ENCODE data around the gene SIK2.

Gene SIK2

GRCh38 chr11:111582881-111583280 is 19.4 kb upstream of the SIK2 start:
- H3K9ac ChIP-seq (ENCODE audit: low read depth, low read length), result no peak overlapping the region
- H3K27ac ChIP-seq (ENCODE audit: low read depth, low read length), result no peak overlapping the region
- no peaks in the 10 kb centered on the region for H3K9me3 ChIP-seq (ENCODE audit: control insufficient read depth, insufficient read depth, low read length)
- H3K36me3 ChIP-seq (ENCODE audit: control insufficient read depth, insufficient read depth, low read length), result no peaks in the 10 kb centered on the region
- H3K27me3 ChIP-seq (ENCODE audit: control insufficient read depth, insufficient read depth, low read length), result no peaks in the 10 kb centered on the region
- no peak overlapping the region for H3K4me3 ChIP-seq (ENCODE audit: low read depth, low read length)
- peaks cover 4% of the 10 kb centered on the region; the same call in 1 of the 2 replicates for H3K4me1 ChIP-seq (ENCODE audit: control insufficient read depth, insufficient read depth, low read length)

- H3K27ac ChIP-seq (ENCODE audit: low read depth, low read length), result no peak overlapping the region
- no peak overlapping the region for H3K9ac ChIP-seq (ENCODE audit: low read depth, low read length)
- H3K36me3 ChIP-seq (ENCODE audit: control insufficient read depth, insufficient read depth, low read length), result no peaks in the 10 kb centered on the region
- H3K4me3 ChIP-seq (ENCODE audit: low read depth, low read length), result no peak overlapping the region
- no peaks in the 10 kb centered on the region for H3K27me3 ChIP-seq (ENCODE audit: control insufficient read depth, insufficient read depth, low read length)
- H3K4me1 ChIP-seq (ENCODE audit: control insufficient read depth, insufficient read depth, low read length), result peaks cover 4% of the 10 kb centered on the region; the same call in 1 of the 2 replicates
- no peaks in the 10 kb centered on the region for H3K9me3 ChIP-seq (ENCODE audit: control insufficient read depth, insufficient read depth, low read length)
Observed at GRCh38 chr11:111585371-111585770, 16.9 kb upstream of the SIK2 start.

GRCh38 chr11:111586388-111586831 is 15.8 kb upstream of the SIK2 start:
- no peak overlapping the region for H3K27ac ChIP-seq (ENCODE audit: low read depth, low read length)

GRCh38 chr11:111589114-111589513 is 13.1 kb upstream of the SIK2 start:
- no peak overlapping the region for H3K9ac ChIP-seq (ENCODE audit: low read depth, low read length)
- H3K27me3 ChIP-seq (ENCODE audit: control insufficient read depth, insufficient read depth, low read length), result no peaks in the 10 kb centered on the region
- H3K36me3 ChIP-seq (ENCODE audit: control insufficient read depth, insufficient read depth, low read length), result no peaks in the 10 kb centered on the region
- no peak overlapping the region for H3K4me3 ChIP-seq (ENCODE audit: low read depth, low read length)
- H3K9me3 ChIP-seq (ENCODE audit: control insufficient read depth, insufficient read depth, low read length), result no peaks in the 10 kb centered on the region
- H3K4me1 ChIP-seq (ENCODE audit: control insufficient read depth, insufficient read depth, low read length), result peaks cover 4% of the 10 kb centered on the region; the same call in 1 of the 2 replicates
- no peak overlapping the region for H3K27ac ChIP-seq (ENCODE audit: low read depth, low read length)

More at GRCh38 chr11:111586388-111586831, 15.8 kb upstream of the SIK2 start:
- no peaks in the 10 kb centered on the region for H3K36me3 ChIP-seq (ENCODE audit: control insufficient read depth, insufficient read depth, low read length)
- no peak overlapping the region for H3K4me3 ChIP-seq (ENCODE audit: low read depth, low read length)
- H3K4me1 ChIP-seq (ENCODE audit: control insufficient read depth, insufficient read depth, low read length), result peaks cover 4% of the 10 kb centered on the region; the same call in 1 of the 2 replicates
- H3K9me3 ChIP-seq (ENCODE audit: control insufficient read depth, insufficient read depth, low read length), result no peaks in the 10 kb centered on the region
- no peak overlapping the region for H3K9ac ChIP-seq (ENCODE audit: low read depth, low read length)
- no peaks in the 10 kb centered on the region for H3K27me3 ChIP-seq (ENCODE audit: control insufficient read depth, insufficient read depth, low read length)

- Histone ChIP-seq H3K36me3 (ENCODE audit: control insufficient read depth, insufficient read depth, low read length) (no peaks in the 10 kb centered on the region), H3K9me3 (ENCODE audit: control insufficient read depth, insufficient read depth, low read length) (no peaks in the 10 kb centered on the region), H3K9ac (ENCODE audit: low read depth, low read length) (no peak overlapping the region), H3K27me3 (ENCODE audit: control insufficient read depth, insufficient read depth, low read length) (no peaks in the 10 kb centered on the region), H3K4me3 (ENCODE audit: low read depth, low read length) (no peak overlapping the region), H3K27ac (ENCODE audit: low read depth, low read length) (no peak overlapping the region), H3K4me1 (ENCODE audit: control insufficient read depth, insufficient read depth, low read length) (peaks cover 4% of the 10 kb centered on the region; the same call in 1 of the 2 replicates)
Observed at GRCh38 chr11:111589886-111590499, 12.3 kb upstream of the SIK2 start.

- no peak overlapping the region for H3K27ac ChIP-seq (ENCODE audit: low read depth, low read length)
- H3K4me1 ChIP-seq (ENCODE audit: control insufficient read depth, insufficient read depth, low read length), result peaks cover 3% of the 10 kb centered on the region; the same call in 1 of the 2 replicates
- no peak overlapping the region for H3K9ac ChIP-seq (ENCODE audit: low read depth, low read length)
- no peaks in the 10 kb centered on the region for H3K9me3 ChIP-seq (ENCODE audit: control insufficient read depth, insufficient read depth, low read length)
- no peaks in the 10 kb centered on the region for H3K27me3 ChIP-seq (ENCODE audit: control insufficient read depth, insufficient read depth, low read length)
- no peaks in the 10 kb centered on the region for H3K36me3 ChIP-seq (ENCODE audit: control insufficient read depth, insufficient read depth, low read length)
- H3K4me3 ChIP-seq (ENCODE audit: low read depth, low read length), result no peak overlapping the region
Observed at GRCh38 chr11:111591187-111591960, 10.9 kb upstream of the SIK2 start.

GRCh38 chr11:111592491-111592890 is 9.8 kb upstream of the SIK2 start:
- no peak overlapping the region for H3K9ac ChIP-seq (ENCODE audit: low read depth, low read length)
- H3K4me3 ChIP-seq (ENCODE audit: low read depth, low read length), result no peak overlapping the region
- H3K27me3 ChIP-seq (ENCODE audit: control insufficient read depth, insufficient read depth, low read length), result no peaks in the 10 kb centered on the region
- no peaks in the 10 kb centered on the region for H3K9me3 ChIP-seq (ENCODE audit: control insufficient read depth, insufficient read depth, low read length)
- H3K27ac ChIP-seq (ENCODE audit: low read depth, low read length), result no peak overlapping the region
- H3K36me3 ChIP-seq (ENCODE audit: control insufficient read depth, insufficient read depth, low read length), result no peaks in the 10 kb centered on the region
- H3K4me1 ChIP-seq (ENCODE audit: control insufficient read depth, insufficient read depth, low read length), result no peaks in the 10 kb centered on the region

- no peak overlapping the region for H3K9ac ChIP-seq (ENCODE audit: low read depth, low read length)
- no peak overlapping the region for H3K4me3 ChIP-seq (ENCODE audit: low read depth, low read length)
- H3K36me3 ChIP-seq (ENCODE audit: control insufficient read depth, insufficient read depth, low read length), result no peaks in the 10 kb centered on the region
- peaks cover 3% of the 10 kb centered on the region for H3K27me3 ChIP-seq (ENCODE audit: control insufficient read depth, insufficient read depth, low read length)
- H3K4me1 ChIP-seq (ENCODE audit: control insufficient read depth, insufficient read depth, low read length), result 0 out of 2 replicates have a peak, but pooled peaks cover under 1% of the 10 kb centered on the region
- H3K27ac ChIP-seq (ENCODE audit: low read depth, low read length), result no peak overlapping the region
- no peaks in the 10 kb centered on the region for H3K9me3 ChIP-seq (ENCODE audit: control insufficient read depth, insufficient read depth, low read length)
Observed at GRCh38 chr11:111596319-111596718, 5.9 kb upstream of the SIK2 start.

- Histone ChIP-seq H3K4me3 (ENCODE audit: low read depth, low read length) (no peak overlapping the region), H3K9ac (ENCODE audit: low read depth, low read length) (no peak overlapping the region), H3K36me3 (ENCODE audit: control insufficient read depth, insufficient read depth, low read length) (no peaks in the 10 kb centered on the region), H3K9me3 (ENCODE audit: control insufficient read depth, insufficient read depth, low read length) (no peaks in the 10 kb centered on the region), H3K4me1 (ENCODE audit: control insufficient read depth, insufficient read depth, low read length) (peaks cover 5% of the 10 kb centered on the region; the same call in 1 of the 2 replicates), H3K27ac (ENCODE audit: low read depth, low read length) (no peak overlapping the region), H3K27me3 (ENCODE audit: control insufficient read depth, insufficient read depth, low read length) (peaks cover 9% of the 10 kb centered on the region)
Observed at GRCh38 chr11:111598148-111598547, 4.1 kb upstream of the SIK2 start.

GRCh38 chr11:111598559-111598958 is 3.7 kb upstream of the SIK2 start:
- Histone ChIP-seq H3K4me1 (ENCODE audit: control insufficient read depth, insufficient read depth, low read length) (peaks cover 8% of the 10 kb centered on the region), H3K27ac (ENCODE audit: low read depth, low read length) (no peak overlapping the region), H3K9ac (ENCODE audit: low read depth, low read length) (no peak overlapping the region), H3K9me3 (ENCODE audit: control insufficient read depth, insufficient read depth, low read length) (no peaks in the 10 kb centered on the region), H3K27me3 (ENCODE audit: control insufficient read depth, insufficient read depth, low read length) (peaks cover 13% of the 10 kb centered on the region), H3K4me3 (ENCODE audit: low read depth, low read length) (no peak overlapping the region), H3K36me3 (ENCODE audit: control insufficient read depth, insufficient read depth, low read length) (no peaks in the 10 kb centered on the region)

GRCh38 chr11:111601636-111601978 is 642 bp upstream of the SIK2 start:
- no peak overlapping the region for H3K27ac ChIP-seq (ENCODE audit: low read depth, low read length)
- H3K9ac ChIP-seq (ENCODE audit: low read depth, low read length), result no peak overlapping the region
- no peaks in the 10 kb centered on the region for H3K36me3 ChIP-seq (ENCODE audit: control insufficient read depth, insufficient read depth, low read length)
- no peaks in the 10 kb centered on the region for H3K9me3 ChIP-seq (ENCODE audit: control insufficient read depth, insufficient read depth, low read length)
- H3K4me1 ChIP-seq (ENCODE audit: control insufficient read depth, insufficient read depth, low read length), result peaks cover 15% of the 10 kb centered on the region
- H3K27me3 ChIP-seq (ENCODE audit: control insufficient read depth, insufficient read depth, low read length), result peaks cover 19% of the 10 kb centered on the region
- peak overlapping the region; percentile 45 for H3K4me3 ChIP-seq (ENCODE audit: low read depth, low read length)

All from HUES48 (cell line).